Left ventricle myocardium inferior (tissue), 1 donor: Measurements from ENCODE around the gene NINJ2. TPM values are rescaled to one million over a fixed set of nuclear protein-coding genes. Genes with fewer than 3 reads are reported as not detected.

ENCODE experiments used
- DNase-seq: peaks from one replicate; pipeline ENCODE4 v3.0.0-alpha.2; 2020
- H3K27ac ChIP-seq: fragments of 200-600 bp; replicated peaks from 2 replicates; pipeline ENCODE4 v1.8.0; 2021
- H3K27me3 ChIP-seq: fragments of 200-600 bp; 2 replicates; pipeline ENCODE4 v1.8.0; 2021; ENCODE audit warnings: low read depth
- H3K36me3 ChIP-seq: fragments of 200-600 bp; 2 replicates; pipeline ENCODE4 v1.8.0; 2021
- H3K4me1 ChIP-seq: fragments of 200-600 bp; 2 replicates; pipeline ENCODE4 v1.8.0; 2021
- H3K4me3 ChIP-seq: fragments of 200-600 bp; 2 replicates; pipeline ENCODE4 v1.8.0; 2021; ENCODE audit warnings: mild to moderate bottlenecking, moderate library complexity
- H3K9me3 ChIP-seq: fragments of 200-600 bp; replicated peaks from 2 replicates; pipeline ENCODE4 v1.8.0; 2021
- CTCF ChIP-seq: fragments of 200-600 bp; IDR thresholded peaks from 2 replicates; pipeline ENCODE4 v1.8.0; 2021; ENCODE audit warnings: antibody characterized with exemption, mild to moderate bottlenecking, borderline replicate concordance
- intact Hi-C: fragments of 100-400 bp; cut with micrococcal nuclease; formaldehyde crosslinking; loops from one replicate; pipeline ENCODE4 v1.11.0; 2022
- total RNA-seq: library from RNA; stranded (reverse); fragmentation: NEBNext Ultra II Directional; extraction: Animal tissue kit (Norgen Biotek cat#: 25700); gene quantifications from one replicate; pipeline ENCODE4 v1.2.1, GENCODE V29; 2021
- donor health status: DM: no; HTN: yes; CAD: no; lungs with severe emphysema.

The NINJ2 gene
- total RNA-seq, 1 donor from 2014 or later: 4.6 TPM

- peaks cover 65% of the 10 kb centered on the region for H3K4me1 ChIP-seq
- intact Hi-C loops: no loop called here
- no peak for TF ChIP-seq CTCF
- H3K27me3 ChIP-seq: no peaks in the 10 kb centered on the region
- H3K27ac ChIP-seq: peak overlapping the region; percentile 97
- peak overlapping the region; percentile 74 for H3K4me3 ChIP-seq
- H3K9me3 ChIP-seq: no peaks in the 10 kb centered on the region
- H3K36me3 ChIP-seq: no peaks in the 10 kb centered on the region
- DNase-seq: peak; percentile 81
These were observed 92.8 kb downstream of the NINJ2 start for GRCh38 chr12:570435-570920.

DNA sequence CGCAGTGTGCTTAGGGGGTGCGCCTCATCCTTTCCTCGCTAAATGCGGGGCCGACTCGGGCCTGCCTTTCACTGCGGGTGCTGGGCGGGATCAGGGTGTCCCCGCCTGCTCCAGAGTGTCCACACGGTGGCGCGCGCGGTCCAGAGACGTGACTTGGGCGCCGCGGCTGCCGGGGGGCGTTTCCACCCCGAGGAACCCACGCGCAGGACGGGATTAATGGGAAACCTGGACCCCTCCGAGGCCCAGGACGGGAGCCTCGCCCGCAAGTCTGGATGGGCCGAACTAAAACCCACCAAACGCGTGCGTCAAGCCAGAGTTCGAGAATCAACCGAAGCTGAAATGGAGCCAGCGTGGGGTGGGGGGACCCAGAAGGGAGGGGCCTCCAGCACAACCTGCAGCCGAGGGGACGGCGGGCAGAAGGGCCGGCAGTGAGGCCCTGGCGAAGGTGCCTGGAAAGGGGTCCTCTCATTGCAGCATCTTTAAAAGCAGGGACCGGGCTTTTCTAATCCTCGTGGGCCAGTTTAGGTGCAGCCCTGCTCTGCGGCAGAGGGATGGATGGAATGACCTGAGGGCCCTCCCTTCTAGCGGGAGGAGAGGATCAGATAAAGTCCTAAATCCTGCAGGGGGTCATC, 93.3 kb downstream of the NINJ2 start:
- DNase-seq: peak; percentile 91
- Histone ChIP-seq H3K36me3 (no peaks in the 10 kb centered on the region), H3K27ac (peak overlapping the region; percentile 97), H3K9me3 (no peaks in the 10 kb centered on the region), H3K4me1 (peaks cover 59% of the 10 kb centered on the region), H3K27me3 (no peaks in the 10 kb centered on the region), H3K4me3 (peak overlapping the region; percentile 74)
- intact Hi-C loops: no loop called here
- peak; percentile 95 for TF ChIP-seq CTCF

DNA sequence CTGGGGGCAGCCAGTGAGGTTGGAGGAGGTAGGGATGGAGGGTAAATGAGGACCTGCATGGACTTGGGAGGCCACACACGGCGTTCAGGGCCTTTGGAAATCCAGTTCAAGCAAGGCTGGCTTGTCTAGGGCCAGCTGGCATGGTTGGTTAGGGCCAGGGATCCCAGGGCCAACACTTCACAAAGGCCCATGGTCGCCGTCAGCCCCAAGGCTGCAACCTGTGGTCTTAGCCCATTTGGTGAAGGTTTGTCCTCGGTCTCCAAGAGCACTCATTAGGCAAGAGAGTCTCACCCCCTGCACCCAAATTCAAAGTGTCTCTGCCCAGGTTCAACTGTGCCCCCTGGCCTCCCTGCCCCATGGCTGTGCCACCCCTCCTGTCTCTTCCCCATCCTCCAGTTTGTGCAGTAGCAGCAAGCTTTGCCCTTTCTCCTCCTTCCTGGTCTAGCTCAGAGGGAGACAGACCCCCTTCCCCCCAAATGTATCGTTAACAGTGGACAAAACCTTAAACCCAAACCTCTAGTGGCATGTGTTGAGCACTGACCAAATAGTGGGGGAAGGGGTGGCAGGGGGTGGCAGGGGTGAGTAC, 94.1 kb downstream of the NINJ2 start:
- Histone ChIP-seq H3K27ac (peak overlapping the region; percentile 97), H3K4me3 (peak overlapping the region; percentile 74), H3K9me3 (no peaks in the 10 kb centered on the region), H3K36me3 (no peaks in the 10 kb centered on the region), H3K4me1 (peaks cover 52% of the 10 kb centered on the region), H3K27me3 (no peaks in the 10 kb centered on the region)
- intact Hi-C loops: no loop called here
- TF ChIP-seq CTCF: no peak
- DNase-seq: no peak

DNA sequence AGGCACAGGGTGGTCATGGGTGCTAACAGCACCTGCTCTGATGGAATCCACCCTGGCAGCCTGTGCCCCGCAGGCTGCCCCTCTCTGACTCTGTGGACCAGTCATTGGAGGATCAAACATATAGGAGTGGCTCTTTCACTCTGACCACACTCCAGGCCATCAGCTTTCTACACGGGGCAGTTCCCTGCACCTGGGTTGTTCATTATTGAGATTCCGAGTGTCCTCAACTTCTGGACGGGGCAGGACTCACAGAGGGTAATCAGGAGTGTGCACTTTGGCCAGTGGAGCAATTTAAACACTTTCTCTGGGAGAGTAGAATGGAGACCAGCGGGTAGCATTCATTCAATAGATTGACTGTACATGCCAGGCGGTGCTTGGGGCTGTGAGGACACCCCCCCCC, 94.8 kb downstream of the NINJ2 start:
- no peak overlapping the region for H3K27ac ChIP-seq
- TF ChIP-seq CTCF: no peak
- H3K4me3 ChIP-seq: no peak overlapping the region
- H3K9me3 ChIP-seq: no peaks in the 10 kb centered on the region
- no peak for DNase-seq
- H3K4me1 ChIP-seq: peaks cover 47% of the 10 kb centered on the region
- intact Hi-C loops: no loop called here
- H3K36me3 ChIP-seq: no peaks in the 10 kb centered on the region
- H3K27me3 ChIP-seq: no peaks in the 10 kb centered on the region

DNA sequence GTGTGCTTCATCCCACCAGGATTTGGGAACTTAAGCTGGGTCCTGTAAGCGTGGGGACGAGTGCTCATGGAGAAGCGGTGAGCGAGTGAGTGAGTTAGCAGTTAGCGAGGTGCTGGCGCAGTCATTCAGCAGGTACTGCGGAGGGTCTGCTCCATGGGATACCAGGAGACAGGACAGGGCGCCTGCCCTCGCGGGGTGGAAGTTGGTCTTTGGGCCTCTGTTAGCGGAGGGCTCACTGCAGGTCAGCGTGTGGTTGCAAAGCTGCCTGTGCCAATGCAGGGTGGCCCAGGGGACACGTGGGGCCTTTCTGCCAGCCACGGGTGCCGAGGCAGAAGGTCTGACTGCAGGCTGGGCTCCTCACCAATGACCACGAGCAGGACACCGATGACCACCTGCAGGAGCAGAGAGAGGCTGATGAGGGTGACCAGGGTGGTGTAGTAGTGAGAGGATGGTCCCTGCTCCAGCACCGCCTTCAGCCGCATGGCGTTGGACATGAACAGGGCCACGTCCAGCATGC, 97.6 kb downstream of the NINJ2 start:
- Histone ChIP-seq H3K9me3 (no peaks in the 10 kb centered on the region), H3K27ac (no peak overlapping the region), H3K36me3 (peaks cover 12% of the 10 kb centered on the region), H3K4me1 (peaks cover 34% of the 10 kb centered on the region), H3K4me3 (no peak overlapping the region), H3K27me3 (no peaks in the 10 kb centered on the region)
- no peak for TF ChIP-seq CTCF
- intact Hi-C loops: no loop called here
- DNase-seq: no peak
